GM18868 (cell line): ENCODE measurements around the gene LMBRD2.

Experiments
- ATAC-seq: cut with Tn5 transposase; IDR thresholded peaks from one replicate; pipeline ENCODE4 v1.9.1; 2021; ENCODE audit warnings: mild to moderate bottlenecking, moderate library complexity; ENCODE audit not compliant: unreplicated experiment

LMBRD2 gene

GRCh38 chr5:36054647-36055046, 97.0 kb downstream of the LMBRD2 start:
- no peak for ATAC-seq

GRCh38 chr5:36052538-36052937, 99.1 kb downstream of the LMBRD2 start:
- no peak for ATAC-seq

- no peak for ATAC-seq
Observed at GRCh38 chr5:36049949-36050348, 101.7 kb downstream of the LMBRD2 start.
